ENCODE measurements around the gene CD200. TPM values are rescaled to one million over a fixed set of nuclear protein-coding genes. Genes with fewer than 3 reads are reported as not detected.

Gene CD200
- total and polyA plus RNA-seq, 10 of the 15 experiments (the other 5 are each of a cell fraction or from before 2014, with no cell fraction given), result 21.2 to 84.3 (median 33.2) TPM

DNA sequence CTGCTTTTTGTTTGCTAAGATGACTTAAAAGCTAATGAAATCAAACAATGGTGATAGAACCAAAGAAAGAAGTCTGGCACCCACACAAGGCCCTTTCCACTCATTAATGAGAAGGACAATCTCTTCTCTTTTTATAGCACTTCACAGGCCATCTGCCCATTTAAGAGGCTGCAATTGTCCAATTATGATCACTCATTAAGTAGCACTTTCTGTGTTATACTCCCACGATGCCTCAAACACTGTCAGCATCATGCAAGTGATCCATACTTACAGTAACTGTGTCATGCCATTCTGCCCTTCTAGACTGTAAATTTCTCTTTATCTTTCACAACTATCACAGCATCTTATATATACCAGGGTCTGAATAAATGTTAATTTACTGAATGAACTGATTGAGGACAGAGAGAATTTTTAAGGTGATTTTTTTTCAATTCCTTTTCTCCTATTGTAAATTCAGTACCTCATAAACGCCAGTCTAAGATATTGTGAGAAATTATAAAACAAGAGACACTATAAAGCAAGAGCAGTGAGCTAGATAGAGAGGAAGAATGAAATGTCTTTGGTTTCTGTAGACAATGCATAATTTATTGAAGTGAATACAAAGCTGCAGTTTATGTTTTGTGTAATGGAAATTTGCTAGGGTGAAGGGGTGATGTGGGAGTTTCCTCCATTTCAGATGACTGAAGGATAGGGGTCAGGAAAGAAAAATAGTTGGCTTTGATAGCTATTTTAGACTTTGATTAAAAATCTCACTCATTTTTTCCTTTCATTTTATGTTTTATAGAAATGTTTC is 17.3 kb downstream of the CD200 start:
- H3K27ac ChIP-seq (ENCODE audit: control insufficient read depth, insufficient read depth), result no peak overlapping the region
- peaks cover 4 to 40% of the 10 kb centered on the region in 2 experiments for H3K36me3 ChIP-seq (ENCODE audit: control insufficient read depth in 2 of 2, insufficient read depth in 2 of 2, low read length in 1 of 2)
- no peak for ATAC-seq
- in situ Hi-C loops (cut with MboI), result no loop called here
- BruUV-seq (replicated peaks), result no TSS peak
- SMC1A ChIA-PET (ENCODE audit: uncharacterized antibody, unreplicated experiment), result interaction anchor here (0.6 to 4.9 kb wide), 17 partner anchors 9 to 244 kb away, joined by 3 to 33 read pairs (median 3); partner anchors contain the start of gene CD200
- H3K4me3 ChIP-seq, result no peak overlapping the region
- no peak overlapping the region; the same call in 1 of the 2 replicates for H3K4me2 ChIP-seq (ENCODE audit: control insufficient read depth, insufficient read depth)
- H3K79me2 ChIP-seq (ENCODE audit: control insufficient read depth, insufficient read depth, low read length), result peaks cover 4% of the 10 kb centered on the region
- no peak for DNase-seq (ENCODE audit: low read depth, low spot score)
- H2AFZ ChIP-seq (ENCODE audit: control insufficient read depth, low read depth, low read length), result no peak overlapping the region
- peaks cover 10% of the 10 kb centered on the region for H3K4me1 ChIP-seq (ENCODE audit: control insufficient read depth, insufficient read depth, low read length)
- H4K20me1 ChIP-seq (ENCODE audit: control insufficient read depth, insufficient read depth), result no peaks in the 10 kb centered on the region
- 98% methylated on average over 2 of the region's 2 CpGs for whole genome bisulfite sequencing (ENCODE audit: insufficient coverage, insufficient replicate concordance, low lambda C conversion rate, missing lambda C conversion rate)
- TF ChIP-seq, protein P1, sequence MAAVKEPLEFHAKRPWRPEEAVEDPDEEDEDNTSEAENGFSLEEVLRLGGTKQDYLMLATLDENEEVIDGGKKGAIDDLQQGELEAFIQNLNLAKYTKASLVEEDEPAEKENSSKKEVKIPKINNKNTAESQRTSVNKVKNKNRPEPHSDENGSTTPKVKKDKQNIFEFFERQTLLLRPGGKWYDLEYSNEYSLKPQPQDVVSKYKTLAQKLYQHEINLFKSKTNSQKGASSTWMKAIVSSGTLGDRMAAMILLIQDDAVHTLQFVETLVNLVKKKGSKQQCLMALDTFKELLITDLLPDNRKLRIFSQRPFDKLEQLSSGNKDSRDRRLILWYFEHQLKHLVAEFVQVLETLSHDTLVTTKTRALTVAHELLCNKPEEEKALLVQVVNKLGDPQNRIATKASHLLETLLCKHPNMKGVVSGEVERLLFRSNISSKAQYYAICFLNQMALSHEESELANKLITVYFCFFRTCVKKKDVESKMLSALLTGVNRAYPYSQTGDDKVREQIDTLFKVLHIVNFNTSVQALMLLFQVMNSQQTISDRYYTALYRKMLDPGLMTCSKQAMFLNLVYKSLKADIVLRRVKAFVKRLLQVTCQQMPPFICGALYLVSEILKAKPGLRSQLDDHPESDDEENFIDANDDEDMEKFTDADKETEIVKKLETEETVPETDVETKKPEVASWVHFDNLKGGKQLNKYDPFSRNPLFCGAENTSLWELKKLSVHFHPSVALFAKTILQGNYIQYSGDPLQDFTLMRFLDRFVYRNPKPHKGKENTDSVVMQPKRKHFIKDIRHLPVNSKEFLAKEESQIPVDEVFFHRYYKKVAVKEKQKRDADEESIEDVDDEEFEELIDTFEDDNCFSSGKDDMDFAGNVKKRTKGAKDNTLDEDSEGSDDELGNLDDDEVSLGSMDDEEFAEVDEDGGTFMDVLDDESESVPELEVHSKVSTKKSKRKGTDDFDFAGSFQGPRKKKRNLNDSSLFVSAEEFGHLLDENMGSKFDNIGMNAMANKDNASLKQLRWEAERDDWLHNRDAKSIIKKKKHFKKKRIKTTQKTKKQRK (IDR thresholded peaks at IDR 0.05; ENCODE audit: low read depth, low read length), result no peak
- TF ChIP-seq HCFC1 (IDR thresholded peaks at IDR 0.05; ENCODE audit: low read length) (no peak), SP1 (IDR thresholded peaks at IDR 0.05; ENCODE audit: low read depth, low read length) (no peak), SUPT20H (IDR thresholded peaks at IDR 0.05; ENCODE audit: borderline replicate concordance, control insufficient read depth, low read depth, low read length) (no peak), BCL3 (IDR thresholded peaks at IDR 0.05; ENCODE audit: borderline replicate concordance, insufficient read depth, low read depth, low read length, poor library complexity, severe bottlenecking) (peak; percentile 42), MTA2 (IDR thresholded peaks at IDR 0.05; ENCODE audit: low read depth) (0 out of 2 replicates have a peak, but pooled peaks have one; percentile 24), ZZZ3 (IDR thresholded peaks at IDR 0.05; ENCODE audit: control insufficient read depth, insufficient read length, low read depth) (no peak)
- POLR2A ChIA-PET, result interaction anchor here (0.8 to 2.2 kb wide), 4 partner anchors 13 to 78 kb away, joined by 3 to 12 read pairs (median 6); no protein-coding TSS in a partner anchor
- intact Hi-C loops (cut with micrococcal nuclease; ENCODE audit: unreplicated experiment), result no loop called here
- no peaks in the 10 kb centered on the region for H3K9me3 ChIP-seq (replicated peaks; ENCODE audit: control insufficient read depth, insufficient read depth, low read length)
- H3K27me3 ChIP-seq (replicated peaks in 1 of 2; ENCODE audit: control insufficient read depth in 2 of 2, insufficient read depth in 2 of 2, low read length in 1 of 2), result no peaks in the 10 kb centered on the region
- FAIRE-seq, result no peak
- CTCF ChIA-PET, result interaction anchor here (0.6 to 5.8 kb wide), 6 partner anchors 12 to 232 kb away, joined by 3 to 31 read pairs (median 4); partner anchors contain the start of gene CD200
- RAD21 ChIA-PET (ENCODE audit: unreplicated experiment), result interaction anchor here (0.6 to 4.1 kb wide), 12 partner anchors 12 to 168 kb away, joined by 3 to 29 read pairs (median 3); partner anchors contain the start of genes CD200 and SLC9C1
- H3K9ac ChIP-seq (ENCODE audit: control insufficient read depth, insufficient read depth, low read length), result no peak overlapping the region

All from GM12878 (cell line).